Endothelial cell of umbilical vein (primary cell): ENCODE measurements around the gene EPS15. TPM values are rescaled to one million over a fixed set of nuclear protein-coding genes. Genes with fewer than 3 reads are reported as not detected.

Experiments
- BruUV-seq: library from RNA; stranded (reverse); fragments of 400-500 nt; replicated peaks from 2 replicates; lab custom pipeline; 2021; lab: Mats Ljungman, UMichigan
- CTCF ChIA-PET: fragments of 300-600, 350-600 bp; sonication (Branson Sonifier 250); formaldehyde crosslinking; loops from one replicate; lab custom pipeline; 2021; ENCODE audit warnings: antibody characterized with exemption, inconsistent platforms; lab: Charles Lee
- POLR2A ChIA-PET: fragments of 300-600, 350-600 bp; sonication (Branson Sonifier 250); formaldehyde crosslinking; loops from one replicate; lab custom pipeline; 2021; ENCODE audit warnings: antibody characterized with exemption, inconsistent platforms; lab: Charles Lee
- DNase-seq: peaks from one replicate; pipeline ENCODE4 v3.0.0-alpha.2; 2011; ENCODE audit warnings: low read depth, low spot score
- FAIRE-seq: peaks from 2 replicates; lab custom pipeline; 2011; peaks lifted over from hg19 to GRCh38; lab: Jason Lieb, UNC
- H2AFZ ChIP-seq: 2 replicates; pipeline ENCODE4 v1.6.0; 2012; ENCODE audit warnings: low read depth, low read length, control low read depth, inconsistent platforms
- H3K27ac ChIP-seq: 2 replicates; pipeline ENCODE4 v1.5.1; 2011; ENCODE audit warnings: low read depth, mild to moderate bottlenecking, control low read depth, low read length, moderate library complexity; ENCODE audit not compliant: insufficient read depth
- H3K27me3 ChIP-seq, 2 experiments: 2 replicates each; pipeline versions ENCODE4 v1.6.0 to v1.6.1; 2011; ENCODE audit warnings: low read length in 2 of 2, mixed read lengths in 1 of 2; ENCODE audit not compliant: control insufficient read depth in 2 of 2, insufficient read depth in 2 of 2
- H3K36me3 ChIP-seq, 2 experiments: 2 replicates in 1 of 2; 3 replicates in 1 of 2; pipeline ENCODE4 v1.5.1; 2011; ENCODE audit warnings: low read length in 2 of 2, mild to moderate bottlenecking in 1 of 2, moderate library complexity in 1 of 2; ENCODE audit not compliant: control insufficient read depth in 2 of 2, insufficient read depth in 2 of 2; ENCODE audit errors: extremely low read depth in 1 of 2
- H3K4me1 ChIP-seq: 3 replicates; pipeline ENCODE4 v1.5.1; 2011; ENCODE audit warnings: mild to moderate bottlenecking, low read length; ENCODE audit not compliant: control insufficient read depth, insufficient read depth; ENCODE audit errors: extremely low read depth
- H3K4me2 ChIP-seq: 2 replicates; pipeline ENCODE4 v1.6.1; 2011; ENCODE audit warnings: low read length, control low read depth, mixed read lengths; ENCODE audit not compliant: insufficient read depth
- H3K4me3 ChIP-seq, 3 experiments: fragments of 200-600 bp in 1 of 3; sonication (generic), shearing (Covaris generic) in 1 of 3; replicated peaks in 1 of 3; 2 replicates each; pipeline ENCODE4 v1.5.1; 2011 to 2016; ENCODE audit warnings: control low read depth in 3 of 3, low read length in 3 of 3, mild to moderate bottlenecking in 2 of 3, inconsistent platforms in 1 of 3, low read depth in 1 of 3, moderate library complexity in 1 of 3; ENCODE audit not compliant: insufficient read depth in 1 of 3
- H3K79me2 ChIP-seq: 2 replicates; pipeline ENCODE4 v1.6.0; 2012; ENCODE audit warnings: low read length, inconsistent platforms; ENCODE audit not compliant: control insufficient read depth, insufficient read depth
- H3K9ac ChIP-seq: replicated peaks from 2 replicates; pipeline ENCODE3; 2011; ENCODE audit warnings: low read length, control low read depth; ENCODE audit not compliant: insufficient read depth; ENCODE audit errors: extremely low read depth
- H3K9me1 ChIP-seq: replicated peaks from 3 replicates; pipeline ENCODE4 v1.6.0; 2011; ENCODE audit warnings: mild to moderate bottlenecking, low read length; ENCODE audit not compliant: control insufficient read depth, insufficient read depth; ENCODE audit errors: extremely low read depth
- H3K9me3 ChIP-seq: replicated peaks from 2 replicates; pipeline ENCODE4 v1.5.1; 2012; ENCODE audit warnings: low read length, inconsistent platforms; ENCODE audit not compliant: control insufficient read depth, insufficient read depth
- H4K20me1 ChIP-seq: replicated peaks from 2 replicates; pipeline ENCODE3; 2011; ENCODE audit warnings: mild to moderate bottlenecking, low read length; ENCODE audit not compliant: control insufficient read depth, insufficient read depth; ENCODE audit errors: extremely low read depth
- CTCF ChIP-seq, 2 donors: IDR thresholded peaks; 1 replicate in 1 of 2; 2 replicates in 1 of 2; pipeline ENCODE4 v1.5.1; 2011; ENCODE audit warnings: low read length in 2 of 2, mild to moderate bottlenecking in 2 of 2, moderate library complexity in 2 of 2, control low read depth in 1 of 2, inconsistent platforms in 1 of 2, low read depth in 1 of 2; ENCODE audit not compliant: insufficient read depth in 1 of 2; ENCODE audit errors: extremely low read depth in 1 of 2
- EZH2 ChIP-seq: IDR thresholded peaks from 2 replicates; pipeline ENCODE4 v1.6.1; 2012; ENCODE audit warnings: borderline replicate concordance, low read depth, mild to moderate bottlenecking, moderate library complexity, low read length, inconsistent platforms; ENCODE audit not compliant: severe bottlenecking
- FOS ChIP-seq: IDR thresholded peaks from 2 replicates; pipeline ENCODE4 v1.6.1; 2011; ENCODE audit warnings: mild to moderate bottlenecking, low read length, moderate library complexity, borderline replicate concordance; ENCODE audit not compliant: insufficient read depth
- GATA2 ChIP-seq: IDR thresholded peaks from 2 replicates; pipeline ENCODE4 v1.7.0; 2011; ENCODE audit warnings: low read depth, mild to moderate bottlenecking, moderate library complexity, mixed read lengths, low read length; ENCODE audit not compliant: insufficient read length, insufficient read depth
- JUN ChIP-seq: IDR thresholded peaks from 2 replicates; pipeline ENCODE4 v1.6.1; 2011; ENCODE audit warnings: borderline replicate concordance, low read depth; ENCODE audit not compliant: insufficient read length, insufficient read depth
- POLR2A ChIP-seq: IDR thresholded peaks from 2 replicates; pipeline ENCODE4 v1.6.1; 2012; ENCODE audit warnings: low read depth, mild to moderate bottlenecking, control low read depth, low read length
- POLR2AphosphoS5 ChIP-seq: IDR thresholded peaks from 2 replicates; pipeline ENCODE4 v1.6.1; 2012; ENCODE audit warnings: low read depth, mild to moderate bottlenecking, control low read depth, low read length, moderate library complexity; ENCODE audit not compliant: insufficient read depth
- dilution Hi-C: fragments of 300-500 bp; cut with MboI; formaldehyde crosslinking; loops from one replicate; pipeline ENCODE4 v1.15.0; 2019; ENCODE audit warnings: low sequenced_read_pairs; ENCODE audit not compliant: extremely low pct_ligation_motif_present
- intact Hi-C: fragments of 100-400 bp; cut with micrococcal nuclease; formaldehyde crosslinking; loops from one replicate; pipeline ENCODE4 v1.10.0; 2022
- polyA plus RNA-seq, 4 experiments: library from polyadenylated mRNA; depleted of rRNA in 3 of 4; stranded (reverse) in 3 of 4; unstranded in 1 of 4; fragments of >200 nt; gene quantifications; 2 replicates each; pipeline versions ENCODE4 v1.2.1 to v1.2.3, GENCODE V29; 2011 to 2012; ENCODE audit warnings: missing spikeins in 1 of 4
- total RNA-seq: library from RNA; stranded (reverse); gene quantifications from 2 replicates; pipeline ENCODE4 v1.2.3, GENCODE V29; 2021

The EPS15 gene
- total and polyA plus RNA-seq, 2 donors (not counting 3 experiments of a cell fraction or from before 2014, with no cell fraction given): 15.4 to 44.8 TPM

- CTCF ChIA-PET: interaction anchor here (1.7 kb wide), 1 partner anchor 22 kb away, joined by 8 read pairs; no protein-coding TSS in a partner anchor
- dilution Hi-C loops: no loop called here
- no peak overlapping the region for H2AFZ ChIP-seq
These were observed 38.1 kb upstream of the EPS15 start for GRCh38 chr1:51557168-51557567.

More at GRCh38 chr1:51557168-51557567, 38.1 kb upstream of the EPS15 start:
- no peak overlapping the region for H3K4me3 ChIP-seq
- H3K79me2 ChIP-seq: no peaks in the 10 kb centered on the region
- H3K9ac ChIP-seq: no peak overlapping the region
- H3K36me3 ChIP-seq: no peaks in the 10 kb centered on the region
- TF ChIP-seq JUN (no peak), EZH2 (no peak), POLR2A (no peak), FOS (no peak), CTCF (IDR thresholded peaks at IDR 0.05; ENCODE audit: extremely low read depth in 1 of 2, insufficient read depth in 1 of 2, low read depth in 1 of 2, low read length in 2 of 2) (no peak), GATA2 (no peak), POLR2AphosphoS5 (no peak)
- no peaks in the 10 kb centered on the region for H3K9me3 ChIP-seq
- no peak overlapping the region for H3K27ac ChIP-seq
- intact Hi-C loops: no loop called here
- POLR2A ChIA-PET: no interaction called here
- no peak overlapping the region for H3K4me2 ChIP-seq
- H4K20me1 ChIP-seq: no peaks in the 10 kb centered on the region
- no peak for DNase-seq
- no peaks in the 10 kb centered on the region for H3K9me1 ChIP-seq
- no peak for FAIRE-seq
- no peaks in the 10 kb centered on the region for H3K27me3 ChIP-seq
- BruUV-seq: no TSS peak
- H3K4me1 ChIP-seq: peaks cover 24% of the 10 kb centered on the region
